ENCODE results near the gene NEURL4. TPM values are rescaled to one million over a fixed set of nuclear protein-coding genes. Genes with fewer than 3 reads are reported as not detected.

NEURL4 gene
- total RNA-seq, 2 donors from 2014 or later = 37.6 to 76.7 TPM

- no peak for DNase-seq (ENCODE audit: low spot score)
- no peaks in the 10 kb centered on the region for H3K36me3 Mint-ChIP-seq
- peaks cover 7 to 10% of the 10 kb centered on the region in 2 donors for H3K27me3 Mint-ChIP-seq
- no peaks in the 10 kb centered on the region for H3K9me3 Mint-ChIP-seq
- H3K4me1 Mint-ChIP-seq (ENCODE audit: low read depth in 2 of 2) = peaks cover 21 to 26% of the 10 kb centered on the region in 2 donors
- ATAC-seq = no peak
- no peak overlapping the region for H3K4me3 Mint-ChIP-seq
- no peak overlapping the region for H3K27ac Mint-ChIP-seq
Observed at GRCh38 chr17:7279448-7279847, 49.7 kb downstream of the NEURL4 start.

- H3K27ac Mint-ChIP-seq = no peak overlapping the region
- ATAC-seq (no peak), DNase-seq (ENCODE audit: low spot score) (no peak)
Observed at GRCh38 chr17:7266784-7267183, 62.4 kb downstream of the NEURL4 start.

More at GRCh38 chr17:7266784-7267183, 62.4 kb downstream of the NEURL4 start:
- H3K27me3 Mint-ChIP-seq = peaks cover 20 to 25% of the 10 kb centered on the region in 2 donors
- H3K9me3 Mint-ChIP-seq = no peaks in the 10 kb centered on the region
- no peaks in the 10 kb centered on the region for H3K36me3 Mint-ChIP-seq
- H3K4me3 Mint-ChIP-seq = no peak overlapping the region
- H3K4me1 Mint-ChIP-seq (ENCODE audit: low read depth in 2 of 2) = peaks cover 15 to 17% of the 10 kb centered on the region in 2 donors

Other genes with a start within 250 kb of the NEURL4 start
- gene CLEC10A, start 249.1 kb downstream of the NEURL4 start, total RNA-seq = not detected
- under 1 TPM in 1 of 2 donors, not detected in 1; 0.33 TPM for gene ASGR2, start 214.5 kb downstream of the NEURL4 start, total RNA-seq
- under 1 TPM in 1 of 2 donors, not detected in 1; 0.95 TPM for gene ASGR1, start 150.0 kb downstream of the NEURL4 start, total RNA-seq
- gene DLG4, start 109.5 kb downstream of the NEURL4 start, total RNA-seq = 1 to 10 TPM; 3.3 to 8.3 TPM
- gene ACADVL, start 109.4 kb downstream of the NEURL4 start, total RNA-seq = 100 to 1,000 TPM; 651 to 710 TPM
- gene DVL2, start 94.8 kb downstream of the NEURL4 start, total RNA-seq = 10 to 100 TPM; 35.1 to 61.6 TPM
- gene PHF23, start 89.9 kb downstream of the NEURL4 start, total RNA-seq = 10 to 100 TPM; 40.1 to 55.2 TPM
- gene GABARAP, start 86.9 kb downstream of the NEURL4 start, total RNA-seq = 100 to 1,000 TPM; 197 to 277 TPM
- 100 to 1,000 TPM; 145 to 165 TPM for gene CTDNEP1, start 77.6 kb downstream of the NEURL4 start, total RNA-seq
- 10 to 100 TPM; 43.5 to 70.5 TPM for gene ELP5, start 77.1 kb downstream of the NEURL4 start, total RNA-seq
- 1 to 10 TPM in 1 of 2 donors, under 1 TPM in 1; 0.73 to 1.1 TPM for gene CLDN7, start 66.9 kb downstream of the NEURL4 start, total RNA-seq
- gene SLC2A4, start 47.6 kb downstream of the NEURL4 start, total RNA-seq = under 1 TPM in 1 of 2 donors, not detected in 1; 0.50 TPM
- not detected for gene YBX2, start 34.7 kb downstream of the NEURL4 start, total RNA-seq
- gene EIF5A, start 21.7 kb downstream of the NEURL4 start, total RNA-seq = 1,000 to 10,000 TPM in 1 of 2 donors, 100 to 1,000 TPM in 1; 953 to 1,345 TPM
- 10 to 100 TPM; 58.1 to 87.0 TPM for gene GPS2, start 14.0 kb downstream of the NEURL4 start, total RNA-seq
- gene ACAP1, start 7.2 kb upstream of the NEURL4 start, total RNA-seq = 100 to 1,000 TPM; 240 to 419 TPM
- 10 to 100 TPM in 1 of 2 donors, 1 to 10 TPM in 1; 6.7 to 13.0 TPM for gene KCTD11, start 22.8 kb upstream of the NEURL4 start, total RNA-seq
- not detected for gene TMEM95, start 25.8 kb upstream of the NEURL4 start, total RNA-seq
- gene TNK1, start 51.8 kb upstream of the NEURL4 start, total RNA-seq = under 1 TPM in 1 of 2 donors, not detected in 1; 0.36 TPM
- gene PLSCR3, start 65.2 kb upstream of the NEURL4 start, total RNA-seq = 10 to 100 TPM; 32.2 to 48.4 TPM
- gene TMEM256, start 74.8 kb upstream of the NEURL4 start, total RNA-seq = 10 to 100 TPM; 40.1 to 51.1 TPM
- gene NLGN2, start 78.5 kb upstream of the NEURL4 start, total RNA-seq = 1 to 10 TPM; 2.3 to 7.7 TPM
- not detected for gene SPEM1, start 91.0 kb upstream of the NEURL4 start, total RNA-seq
- gene SPEM2, start 96.3 kb upstream of the NEURL4 start, total RNA-seq = not detected
- gene SPEM3, start 99.5 kb upstream of the NEURL4 start, total RNA-seq = not detected
- 10 to 100 TPM; 11.2 to 14.2 TPM for gene TMEM102, start 106.1 kb upstream of the NEURL4 start, total RNA-seq
- gene FGF11, start 110.2 kb upstream of the NEURL4 start, total RNA-seq = 1 to 10 TPM; 1.9 to 4.5 TPM
- gene CHRNB1, start 115.7 kb upstream of the NEURL4 start, total RNA-seq = 10 to 100 TPM; 10.4 to 13.7 TPM
- gene ZBTB4, start 150.3 kb upstream of the NEURL4 start, total RNA-seq = 10 to 100 TPM; 19.7 to 26.1 TPM
- not detected for gene SLC35G6, start 152.1 kb upstream of the NEURL4 start, total RNA-seq
- gene POLR2A, start 155.0 kb upstream of the NEURL4 start, total RNA-seq = 100 to 1,000 TPM; 212 to 283 TPM
- 10 to 100 TPM; 54.9 to 69.3 TPM for gene TNFSF12, start 219.7 kb upstream of the NEURL4 start, total RNA-seq
- gene TNFSF13, start 229.4 kb upstream of the NEURL4 start, total RNA-seq = 1 to 10 TPM; 3.1 to 6.8 TPM
- 10 to 100 TPM; 56.2 to 90.1 TPM for gene SENP3, start 232.6 kb upstream of the NEURL4 start, total RNA-seq

Measured in natural killer cell treated with Interleukin-12 subunit alpha and Interleukin-12 subunit beta and Interleukin-15 and Interleukin-18, amount 100 ng/mL, for 72 hours (primary cell).